NCI-H345 (cell line): Measurements from ENCODE around the gene LSAMP.

Source experiments
- DNase-seq: peaks from one replicate; lab custom pipeline; 2025; lab: John Stamatoyannopoulos, UW

The LSAMP gene

GRCh38 chr3:116052602-116053001, 392.7 kb downstream of the LSAMP start:
- no peak for DNase-seq

DNA sequence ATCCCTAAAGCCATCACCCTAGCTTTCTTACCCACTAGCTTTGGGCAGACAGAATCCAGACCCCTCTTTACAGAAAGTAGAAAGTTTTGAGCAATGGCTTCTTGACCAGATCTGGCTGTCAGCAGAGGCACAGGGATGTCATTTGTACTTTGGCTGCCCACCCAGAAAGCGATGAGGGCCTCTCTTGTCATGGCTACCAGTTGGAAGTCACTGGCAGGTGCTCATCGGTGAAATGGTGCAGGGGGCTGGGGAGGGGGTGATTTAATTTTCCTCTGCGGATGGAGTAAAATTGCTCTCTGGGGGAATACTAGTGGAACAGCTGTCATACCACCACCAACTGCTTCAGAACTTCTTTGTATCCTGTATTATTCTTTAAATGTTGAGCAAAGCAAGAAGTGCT, 393.7 kb downstream of the LSAMP start:
- DNase-seq, result no peak

GRCh38 chr3:116051040-116051439, 394.2 kb downstream of the LSAMP start:
- no peak for DNase-seq

DNA sequence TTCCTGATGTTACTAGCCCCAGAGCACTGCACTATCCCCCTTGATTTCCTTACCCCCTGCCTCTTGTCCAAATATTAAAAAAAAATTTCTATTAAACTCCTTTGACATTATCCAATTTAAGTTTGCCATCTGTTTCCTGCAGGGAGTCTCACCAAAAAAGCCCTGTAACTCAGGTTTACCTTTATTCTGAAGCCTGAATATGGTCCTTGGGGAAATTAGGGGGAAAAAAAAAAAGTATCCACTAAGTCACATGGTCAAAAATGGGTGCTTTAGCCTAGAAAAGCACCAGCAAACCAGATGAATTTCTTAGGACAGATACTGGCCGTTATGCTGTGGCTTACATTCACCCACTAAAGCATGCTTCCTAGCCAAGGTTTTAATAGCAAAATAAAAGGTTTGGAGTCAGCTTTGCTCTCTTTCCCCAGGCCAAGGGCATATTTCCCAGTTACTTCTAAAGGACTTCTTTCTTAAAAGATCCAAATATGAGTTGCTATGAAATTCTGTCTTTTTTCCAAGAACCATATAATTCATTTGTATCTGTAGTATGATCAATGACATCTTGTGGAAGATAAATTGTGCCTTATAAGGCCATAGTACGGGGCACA, 394.9 kb downstream of the LSAMP start:
- DNase-seq, result no peak

DNA sequence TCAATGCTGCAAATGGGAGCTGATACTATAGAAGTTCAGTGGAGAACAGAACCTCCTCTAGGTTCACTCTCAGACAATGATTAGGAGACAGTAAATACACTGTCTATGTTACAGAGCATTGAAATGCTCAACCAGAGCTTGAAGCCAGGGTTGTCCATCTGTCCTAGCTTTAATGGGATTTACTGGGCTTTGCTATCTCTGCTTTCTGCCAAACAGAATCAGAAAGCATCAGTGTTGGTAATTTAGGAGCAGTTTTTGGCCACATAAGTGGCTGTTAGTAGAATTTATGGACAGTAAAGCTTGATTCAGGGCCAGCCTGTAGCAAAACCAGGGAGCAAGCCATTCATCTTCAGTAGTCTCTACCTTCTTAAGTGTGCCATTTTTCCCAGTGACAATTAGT, 396.3 kb downstream of the LSAMP start:
- no peak for DNase-seq

DNA sequence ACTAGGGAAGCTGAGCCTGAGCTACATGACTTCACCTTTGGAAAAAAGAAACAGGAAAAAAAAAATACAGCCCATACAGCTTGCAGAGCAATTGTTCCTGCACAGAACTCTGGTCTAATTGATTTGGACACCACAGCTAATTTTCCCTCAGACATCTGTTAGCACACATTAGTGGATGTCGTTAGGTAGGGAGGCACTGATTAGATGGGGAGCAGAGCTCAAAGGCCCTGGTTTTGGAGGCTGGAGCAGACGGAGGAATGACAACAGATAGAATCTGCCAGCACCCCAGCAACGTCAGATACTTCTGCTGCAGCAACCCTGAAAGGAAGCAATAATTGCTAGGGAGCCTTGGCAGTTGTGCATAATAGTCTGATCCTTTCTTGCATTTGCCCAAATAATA, 398.9 kb downstream of the LSAMP start:
- DNase-seq, result no peak

DNA sequence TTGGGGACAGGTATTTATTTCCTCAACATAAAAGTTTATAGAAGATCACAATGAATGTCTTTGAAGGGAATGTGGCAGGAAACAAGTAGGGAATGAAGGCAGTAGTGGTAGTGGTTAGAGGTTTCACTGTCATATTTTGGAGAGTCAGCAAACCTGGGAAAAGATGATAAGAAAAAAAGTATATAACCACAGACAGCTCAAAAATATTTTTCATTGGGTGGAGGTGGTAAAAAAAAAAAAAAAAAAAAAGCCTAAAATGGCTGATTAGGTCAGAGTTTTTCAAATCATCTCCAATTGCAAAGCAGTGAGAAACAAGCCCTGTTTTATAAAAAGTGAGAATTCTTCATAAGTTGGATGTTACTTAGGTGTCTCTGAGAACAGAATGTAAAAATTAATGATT, 400.0 kb downstream of the LSAMP start:
- no peak for DNase-seq

DNA sequence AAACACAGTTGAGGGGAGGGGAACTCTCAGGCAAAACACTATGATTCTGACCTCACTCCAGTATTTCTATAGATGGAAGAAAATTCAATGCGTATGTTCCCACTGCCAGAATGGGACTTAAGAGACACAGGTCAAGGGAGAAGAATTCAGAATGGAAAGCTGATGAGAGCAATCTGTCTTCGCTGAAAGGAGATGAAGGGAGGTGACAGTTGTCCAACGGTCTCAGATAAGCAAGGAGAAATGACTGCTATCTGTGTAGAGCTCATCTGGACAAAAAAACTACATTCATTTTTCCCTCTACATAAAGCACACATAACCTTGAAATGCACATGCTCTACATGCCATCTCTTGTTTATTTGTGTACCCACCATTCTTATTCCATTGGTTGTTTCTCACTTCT, 405.1 kb downstream of the LSAMP start:
- DNase-seq, result no peak

DNA sequence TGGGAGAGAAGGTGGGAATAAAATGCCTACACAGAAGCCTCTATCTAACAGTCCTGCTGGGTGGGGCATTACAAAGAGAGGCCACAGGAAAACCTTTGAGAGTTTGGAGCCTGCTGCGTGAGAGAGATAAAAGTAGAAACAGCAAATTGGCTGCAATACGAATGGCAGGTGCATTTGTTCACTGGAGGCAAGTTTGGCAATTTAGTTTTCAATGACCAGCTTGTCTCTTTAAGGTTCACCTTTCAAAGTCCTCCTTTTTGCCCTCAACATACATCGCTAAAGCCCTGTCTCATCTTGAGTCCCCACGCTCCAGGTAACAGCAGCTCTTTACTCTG, 405.7 kb downstream of the LSAMP start:
- DNase-seq, result no peak

DNA sequence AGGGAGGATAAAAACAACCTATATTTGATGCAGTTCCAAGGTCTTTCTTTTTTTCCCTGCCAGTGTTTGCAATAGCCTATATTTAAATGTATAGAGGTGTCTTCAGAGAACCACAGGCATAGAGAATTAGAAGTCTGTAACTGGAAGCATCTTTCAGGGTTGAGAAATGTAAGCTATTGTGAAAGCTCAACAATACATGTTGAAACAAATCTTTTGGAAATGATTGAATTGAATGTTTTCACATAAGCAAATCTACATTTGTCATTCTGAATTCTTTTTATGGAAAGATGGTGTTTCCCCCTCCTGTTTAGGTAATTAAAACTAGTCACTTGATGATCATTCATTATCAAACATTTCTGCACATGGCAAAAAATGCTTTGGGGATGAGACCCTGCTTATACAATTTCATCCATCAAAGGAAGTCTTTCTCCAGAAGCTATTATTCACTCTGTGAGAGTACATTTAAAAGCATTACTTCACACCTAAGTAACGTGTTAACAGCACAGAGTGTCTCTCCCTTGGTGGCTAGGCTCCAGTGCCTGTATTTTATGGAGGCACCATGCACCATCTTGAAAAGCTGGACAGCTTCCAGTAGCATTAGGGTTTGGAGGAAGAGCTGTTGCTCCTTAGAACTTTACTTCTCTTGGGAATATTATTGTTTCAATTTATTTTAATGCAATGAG, 406.2 kb downstream of the LSAMP start:
- DNase-seq, result no peak

DNA sequence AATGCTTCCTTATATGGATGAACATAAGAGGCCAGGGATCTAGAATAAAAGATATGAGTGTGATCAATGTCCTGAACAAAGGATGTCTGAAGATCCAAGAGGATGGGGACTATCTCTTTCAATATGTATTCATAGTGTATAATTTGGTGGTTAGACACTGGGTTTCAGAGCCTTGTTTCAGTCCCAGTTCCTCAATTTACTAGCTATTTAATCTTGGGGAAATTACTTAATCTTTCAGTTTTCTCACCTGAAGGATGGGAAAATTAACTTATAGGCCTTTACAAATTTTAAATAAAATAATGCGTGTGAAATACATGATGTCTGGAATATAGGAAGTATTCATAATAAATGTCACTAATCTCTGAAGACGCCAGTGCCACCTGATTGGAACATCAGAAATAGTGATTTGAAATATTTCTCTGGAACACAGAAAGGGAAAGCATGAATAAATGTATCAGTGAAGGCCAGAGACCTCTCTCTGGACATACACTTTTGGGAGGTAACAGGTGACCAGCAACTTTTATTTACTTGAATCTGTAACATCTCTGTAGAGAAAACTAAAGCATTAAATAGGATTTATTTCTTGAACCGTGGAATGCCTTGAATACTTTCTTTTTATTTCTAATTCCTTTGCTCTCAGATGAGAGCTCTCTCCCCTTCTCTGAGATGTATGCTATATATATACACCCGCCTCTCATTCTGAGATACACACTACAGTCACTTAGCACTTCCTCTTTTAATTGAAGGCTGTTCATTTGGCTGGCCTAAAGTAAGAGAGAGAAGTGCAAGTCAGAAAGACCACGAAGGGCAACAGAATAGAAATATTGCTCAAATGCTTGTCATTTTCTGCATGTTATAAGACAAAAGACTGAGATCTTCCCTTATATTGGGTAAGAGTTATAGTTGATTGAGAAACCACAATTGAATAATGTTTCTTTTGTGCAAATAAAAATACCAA, 407.1 kb downstream of the LSAMP start:
- DNase-seq, result no peak

DNA sequence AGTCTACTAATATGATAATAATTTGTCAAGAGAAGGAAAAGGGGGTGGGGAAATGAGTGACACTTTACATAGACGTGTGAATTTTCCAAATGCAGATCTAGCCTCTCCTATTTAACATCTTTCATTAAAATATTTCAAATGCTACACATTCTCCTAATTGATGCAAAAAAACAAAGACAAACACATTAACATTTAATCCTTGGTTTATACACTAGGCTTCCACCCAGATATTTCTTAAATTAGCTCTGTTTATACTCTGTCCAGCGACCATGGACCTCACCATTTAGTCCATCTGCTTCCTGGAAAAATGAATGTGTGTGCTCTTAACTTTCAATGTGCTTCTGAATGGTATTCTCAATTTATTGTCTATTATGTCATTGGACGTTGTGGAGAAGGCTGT, 409.9 kb downstream of the LSAMP start:
- no peak for DNase-seq

GRCh38 chr3:116034794-116035193, 410.5 kb downstream of the LSAMP start:
- DNase-seq, result no peak

DNA sequence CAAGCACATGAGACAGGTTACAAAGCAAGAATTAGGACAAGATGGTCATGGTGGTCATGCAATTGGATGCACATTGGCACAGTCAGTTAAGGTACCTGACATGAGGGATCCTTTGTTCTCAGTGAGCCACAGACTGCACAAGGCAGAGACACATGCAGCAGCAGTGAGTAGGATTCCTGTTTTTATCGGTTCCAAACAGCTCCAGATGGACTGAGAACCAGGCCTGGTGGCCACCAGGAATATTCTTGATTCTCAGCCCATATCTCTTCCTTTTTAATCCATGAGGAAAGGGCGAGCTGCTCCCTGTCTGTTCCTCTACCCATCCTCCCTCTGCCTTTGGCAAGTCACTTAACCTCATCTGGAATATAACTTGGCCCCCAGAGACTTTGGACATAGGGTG, 411.2 kb downstream of the LSAMP start:
- no peak for DNase-seq

GRCh38 chr3:116033516-116033915, 411.8 kb downstream of the LSAMP start:
- DNase-seq, result no peak

GRCh38 chr3:116032176-116032575, 413.1 kb downstream of the LSAMP start:
- DNase-seq, result no peak

DNA sequence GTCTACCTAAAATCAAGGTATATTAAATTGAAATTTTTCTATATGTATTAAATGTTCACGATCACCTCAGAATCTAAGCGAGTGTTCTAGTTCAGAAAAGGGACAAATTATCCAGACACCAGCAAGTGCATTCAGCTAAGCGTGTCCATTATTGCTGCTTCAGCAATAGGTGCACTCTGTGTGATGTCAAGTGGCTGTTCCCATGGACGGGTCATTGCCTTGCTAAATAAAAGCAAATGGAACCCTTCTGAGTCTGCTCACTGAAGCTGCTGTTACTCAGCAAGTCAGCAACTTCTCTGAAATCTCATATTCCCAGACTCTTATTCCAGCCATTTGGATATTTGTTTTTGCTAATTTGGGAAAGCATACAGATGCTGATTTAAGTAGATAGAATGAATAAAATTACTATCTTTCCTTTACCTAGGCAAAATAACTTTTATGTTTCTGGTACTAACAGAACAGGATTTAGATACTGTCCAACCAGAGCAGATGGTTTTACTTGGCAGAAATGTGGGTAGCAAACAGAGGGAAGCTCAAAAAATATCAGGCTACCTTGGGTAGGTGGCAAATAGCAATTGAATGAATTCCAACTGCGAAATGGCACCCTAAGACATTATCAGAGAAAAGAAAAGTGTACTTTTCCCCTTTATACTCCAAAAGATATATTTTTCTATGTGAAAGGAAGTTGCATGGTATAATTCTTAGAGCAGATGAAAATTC, 415.0 kb downstream of the LSAMP start:
- no peak for DNase-seq

DNA sequence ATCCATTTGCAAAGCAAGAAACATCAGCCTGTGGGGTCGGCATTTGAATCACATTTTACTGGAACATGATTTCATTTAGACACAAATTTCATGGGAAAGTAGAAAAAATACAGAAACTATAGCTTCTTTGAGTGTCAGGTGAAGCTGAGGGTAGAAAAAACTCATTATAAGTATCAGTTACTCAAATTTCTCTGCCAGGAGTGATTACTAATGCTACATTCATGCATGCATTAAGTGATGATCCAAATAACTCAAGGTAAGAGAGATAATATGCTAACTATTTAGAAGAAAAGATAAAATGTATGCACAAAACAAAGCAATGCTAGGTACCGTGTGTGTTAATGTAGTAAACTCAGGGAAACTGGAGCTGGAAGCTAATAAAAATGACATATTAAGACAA, 416.0 kb downstream of the LSAMP start:
- no peak for DNase-seq

- no peak for DNase-seq
These were observed 417.1 kb downstream of the LSAMP start for GRCh38 chr3:116028157-116028556.

GRCh38 chr3:116020989-116021388, 424.3 kb downstream of the LSAMP start:
- DNase-seq, result no peak

DNA sequence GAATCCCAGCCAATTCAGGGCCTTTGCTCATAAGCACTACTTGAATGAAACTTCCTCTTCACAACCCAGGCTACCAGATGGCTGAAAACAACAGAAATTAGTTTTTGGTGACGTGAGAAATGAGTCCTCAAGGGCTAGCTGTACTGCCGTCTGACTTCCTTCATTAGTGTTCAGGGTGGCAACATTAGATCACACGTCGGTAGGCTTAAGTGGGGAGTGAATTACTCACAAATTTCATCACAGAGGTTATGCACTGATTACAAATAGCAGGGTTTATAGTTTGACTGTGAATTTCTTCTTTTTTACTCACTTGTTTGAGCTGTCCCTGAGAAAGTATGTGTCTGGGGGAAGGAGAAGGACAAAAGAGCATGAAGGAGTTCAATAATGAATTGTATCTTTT, 424.8 kb downstream of the LSAMP start:
- no peak for DNase-seq

- DNase-seq, result no peak
These were observed 426.0 kb downstream of the LSAMP start for GRCh38 chr3:116019254-116019763.
